Esophagus squamous epithelium (tissue), 4 donors: ENCODE data around the gene WDR64.
"Not testable (repeated sequence)": the region's sequence is repeated elsewhere in the genome, so short reads cannot be mapped to it uniquely, and the experiment has no call there.

ENCODE experiments used
- CTCF ChIP-seq, 6 experiments: fragments of 450-650 bp in 4 of 6; fragments of 200-600 bp in 2 of 6; sonication (generic) in 2 of 6; IDR thresholded peaks; one replicate each; pipeline ENCODE4 v1.5.1; 2016 to 2019; ENCODE audit warnings: antibody characterized with exemption in 6 of 6, mild to moderate bottlenecking in 4 of 6, moderate library complexity in 4 of 6
- POLR2A ChIP-seq, 4 donors: fragments of 450-650 bp; IDR thresholded peaks; one replicate each; pipeline ENCODE4 v1.6.1; 2017; ENCODE audit warnings: antibody characterized with exemption in 4 of 4, mild to moderate bottlenecking in 4 of 4, moderate library complexity in 3 of 4

- not testable (repeated sequence) for TF ChIP-seq CTCF, POLR2A (IDR thresholded peaks at IDR 0.05)
Measured at GRCh38 chr1:241659016-241659415, 6.9 kb downstream of the WDR64 start.
